ENCODE measurements around the gene ZNF57. TPM values are rescaled to one million over a fixed set of nuclear protein-coding genes. Genes with fewer than 3 reads are reported as not detected.
A peak's percentile ranks its signal among the peaks of the same experiment; 100 is the strongest.
"Not testable (repeated sequence)": the region's sequence is repeated elsewhere in the genome, so short reads cannot be mapped to it uniquely, and the experiment has no call there.

ZNF57 gene
- total RNA-seq, 2 donors from 2014 or later = 4.3 to 5.0 TPM

DNA sequence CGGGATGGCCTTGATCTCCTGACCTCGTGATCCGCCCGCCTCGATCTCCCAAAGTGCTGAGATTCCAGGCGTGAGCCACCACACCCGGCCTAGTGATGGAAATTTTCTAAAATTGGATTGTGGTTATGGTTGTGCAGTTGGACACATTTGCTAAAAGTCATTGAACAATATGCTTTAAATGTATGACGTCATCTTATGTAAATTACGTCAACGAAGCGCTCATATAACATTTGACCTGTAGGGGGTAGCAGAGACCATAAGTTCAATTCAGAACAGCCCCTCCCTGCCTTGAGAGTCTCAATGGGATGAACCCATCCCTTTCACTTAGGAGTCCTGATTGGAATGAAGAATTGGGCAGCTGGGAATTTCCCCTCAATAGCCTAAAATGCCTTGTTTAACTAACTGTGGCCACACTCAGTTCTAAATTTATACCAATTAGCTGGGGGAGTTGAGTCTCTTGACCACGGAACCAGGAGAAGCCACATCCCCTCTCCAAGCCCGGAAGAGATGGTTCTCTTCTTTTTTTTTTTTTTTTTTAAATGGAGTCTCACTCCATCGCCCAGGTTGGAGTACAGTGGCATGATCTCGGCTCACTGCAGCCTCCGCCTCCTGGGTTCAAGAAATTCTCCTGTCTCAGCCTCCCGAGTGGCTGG is 61.4 kb downstream of the ZNF57 start:
- Mint-ChIP-seq H3K4me3 (no peak overlapping the region), H3K27me3 (ENCODE audit: insufficient read depth) (peaks cover 3% of the 10 kb centered on the region)
- WGBS, 2 experiments (ENCODE audit: insufficient coverage in 1 of 2, insufficient read length in 1 of 2) = 50 to 58% methylated on average over 13 to 17 of the region's 17 CpGs

DNA sequence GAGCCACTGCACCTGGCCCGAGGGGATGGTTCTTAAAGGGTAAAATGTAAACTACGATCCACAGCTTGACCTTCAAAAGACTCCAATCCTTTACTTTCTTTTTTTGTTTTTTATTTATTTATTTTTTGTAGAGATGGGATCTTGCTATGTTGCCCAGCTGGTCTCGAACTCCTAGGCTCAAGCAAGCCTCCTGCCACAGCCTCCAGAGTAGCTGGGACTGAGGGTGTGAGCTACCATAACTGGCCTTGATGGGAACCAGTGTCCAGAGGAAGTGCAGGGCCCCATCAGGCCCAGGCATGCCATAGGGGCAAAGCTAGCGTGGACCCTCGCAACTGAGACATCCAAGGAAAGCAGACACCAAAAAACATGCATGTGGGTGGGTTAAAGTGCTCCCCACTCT is 62.4 kb downstream of the ZNF57 start:
- peaks cover 8% of the 10 kb centered on the region for H3K9me3 Mint-ChIP-seq
- Histone ChIP-seq H3K9ac (ENCODE audit: extremely low read depth, low read length, poor library complexity, severe bottlenecking) (no peak overlapping the region), H3K27me3 (ENCODE audit: control insufficient read depth, insufficient read depth, low read length, poor library complexity, severe bottlenecking) (no peaks in the 10 kb centered on the region), H3K4me1 (ENCODE audit: control insufficient read depth, insufficient read depth, low read length) (no peaks in the 10 kb centered on the region), H3K27ac (ENCODE audit: low read depth, low read length) (no peak overlapping the region), H3K9me3 (ENCODE audit: control insufficient read depth, low read length) (no peaks in the 10 kb centered on the region), H3K36me3 (ENCODE audit: control insufficient read depth, insufficient read depth, low read length) (no peaks in the 10 kb centered on the region), H3K4me3 (ENCODE audit: low read length) (no peak overlapping the region)
- peaks cover 2% of the 10 kb centered on the region for H3K27me3 Mint-ChIP-seq (ENCODE audit: insufficient read depth)
- DNase-seq = no peak
- no peak overlapping the region for H3K4me3 Mint-ChIP-seq
- TF ChIP-seq, protein P1, sequence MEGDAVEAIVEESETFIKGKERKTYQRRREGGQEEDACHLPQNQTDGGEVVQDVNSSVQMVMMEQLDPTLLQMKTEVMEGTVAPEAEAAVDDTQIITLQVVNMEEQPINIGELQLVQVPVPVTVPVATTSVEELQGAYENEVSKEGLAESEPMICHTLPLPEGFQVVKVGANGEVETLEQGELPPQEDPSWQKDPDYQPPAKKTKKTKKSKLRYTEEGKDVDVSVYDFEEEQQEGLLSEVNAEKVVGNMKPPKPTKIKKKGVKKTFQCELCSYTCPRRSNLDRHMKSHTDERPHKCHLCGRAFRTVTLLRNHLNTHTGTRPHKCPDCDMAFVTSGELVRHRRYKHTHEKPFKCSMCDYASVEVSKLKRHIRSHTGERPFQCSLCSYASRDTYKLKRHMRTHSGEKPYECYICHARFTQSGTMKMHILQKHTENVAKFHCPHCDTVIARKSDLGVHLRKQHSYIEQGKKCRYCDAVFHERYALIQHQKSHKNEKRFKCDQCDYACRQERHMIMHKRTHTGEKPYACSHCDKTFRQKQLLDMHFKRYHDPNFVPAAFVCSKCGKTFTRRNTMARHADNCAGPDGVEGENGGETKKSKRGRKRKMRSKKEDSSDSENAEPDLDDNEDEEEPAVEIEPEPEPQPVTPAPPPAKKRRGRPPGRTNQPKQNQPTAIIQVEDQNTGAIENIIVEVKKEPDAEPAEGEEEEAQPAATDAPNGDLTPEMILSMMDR (conservative IDR thresholded peaks at IDR 0.05) = no peak
- peaks cover 2% of the 10 kb centered on the region for H3K4me1 Mint-ChIP-seq
- H3K36me3 Mint-ChIP-seq (ENCODE audit: low read depth) = peaks cover 4% of the 10 kb centered on the region
- H3K27ac Mint-ChIP-seq = no peak overlapping the region
- 94 to 96% methylated on average over 4 of the region's 5 CpGs for WGBS, 2 experiments (ENCODE audit: insufficient coverage in 1 of 2, insufficient read length in 1 of 2)

More for the DNA sequence above, 61.4 kb downstream of the ZNF57 start:
- Histone ChIP-seq H3K4me3 (ENCODE audit: low read length) (no peak overlapping the region), H3K27ac (ENCODE audit: low read depth, low read length) (no peak overlapping the region), H3K36me3 (ENCODE audit: control insufficient read depth, insufficient read depth, low read length) (no peaks in the 10 kb centered on the region), H3K9ac (ENCODE audit: extremely low read depth, low read length, poor library complexity, severe bottlenecking) (no peak overlapping the region), H3K4me1 (ENCODE audit: control insufficient read depth, insufficient read depth, low read length) (no peaks in the 10 kb centered on the region), H3K9me3 (ENCODE audit: control insufficient read depth, low read length) (no peaks in the 10 kb centered on the region), H3K27me3 (ENCODE audit: control insufficient read depth, insufficient read depth, low read length, poor library complexity, severe bottlenecking) (no peaks in the 10 kb centered on the region)
- peak; percentile 83 for DNase-seq
- TF ChIP-seq, protein P1 (conservative IDR thresholded peaks at IDR 0.05) = peak; percentile 91
- H3K4me1 Mint-ChIP-seq = peaks cover 2% of the 10 kb centered on the region
- H3K36me3 Mint-ChIP-seq (ENCODE audit: low read depth) = peaks cover 4% of the 10 kb centered on the region
- H3K9me3 Mint-ChIP-seq = peaks cover 8% of the 10 kb centered on the region
- H3K27ac Mint-ChIP-seq = peak overlapping the region; percentile 77

DNA sequence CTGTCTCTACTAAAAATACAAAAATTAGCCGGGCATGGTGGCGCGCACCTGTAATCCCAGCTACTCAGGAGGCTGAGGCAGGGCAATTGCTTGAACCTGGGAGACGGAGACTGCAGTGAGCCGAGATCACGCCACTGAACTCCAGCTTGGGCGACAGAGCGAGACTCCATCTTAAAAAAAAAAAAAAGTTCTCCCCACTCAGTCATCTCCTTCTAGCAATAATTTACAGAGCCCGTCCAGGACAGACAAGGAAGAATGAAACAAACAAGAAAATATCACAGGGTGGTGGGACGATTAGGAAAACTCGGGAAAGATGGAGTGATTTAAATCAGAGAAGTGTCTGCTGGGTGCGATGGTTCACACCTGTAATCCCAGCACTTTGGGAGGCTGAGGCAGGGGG is 62.9 kb downstream of the ZNF57 start:
- not testable (repeated sequence) for H3K4me1 ChIP-seq (ENCODE audit: control insufficient read depth, insufficient read depth, low read length); H3K9ac ChIP-seq (ENCODE audit: extremely low read depth, low read length, poor library complexity, severe bottlenecking); H3K27ac ChIP-seq (ENCODE audit: low read depth, low read length); H3K36me3 Mint-ChIP-seq (ENCODE audit: low read depth); H3K4me3 ChIP-seq (ENCODE audit: low read length); H3K27me3 Mint-ChIP-seq (ENCODE audit: insufficient read depth); H3K27me3 ChIP-seq (ENCODE audit: control insufficient read depth, insufficient read depth, low read length, poor library complexity, severe bottlenecking); H3K9me3 ChIP-seq (ENCODE audit: control insufficient read depth, low read length); H3K36me3 ChIP-seq (ENCODE audit: control insufficient read depth, insufficient read depth, low read length); DNase-seq; H3K9me3 Mint-ChIP-seq; H3K27ac Mint-ChIP-seq; H3K4me1 Mint-ChIP-seq; H3K4me3 Mint-ChIP-seq
- WGBS, 2 experiments (ENCODE audit: insufficient coverage in 1 of 2, insufficient read length in 1 of 2) = 94 to 96% methylated on average over 11 to 12 of the region's 12 CpGs

DNA sequence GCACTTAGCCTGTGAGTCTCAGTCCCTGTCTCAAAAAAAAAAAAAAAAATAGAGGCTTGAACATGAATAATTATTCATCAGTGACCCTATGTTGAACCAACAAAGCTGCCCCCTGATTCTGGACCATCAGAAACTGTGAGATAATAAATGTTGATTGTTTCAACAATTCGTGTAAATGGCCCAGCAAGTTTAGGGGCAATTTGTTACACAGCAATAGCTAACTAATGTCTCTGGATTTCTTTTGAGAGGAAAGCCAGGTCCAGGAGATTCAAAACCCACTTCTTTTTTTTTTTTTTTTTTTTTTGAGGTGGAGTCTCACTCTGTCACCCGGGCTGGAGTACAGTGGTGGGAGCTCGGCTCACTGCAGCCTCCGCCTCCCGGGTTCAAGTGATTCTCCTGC is 64.1 kb downstream of the ZNF57 start:
- H3K27ac ChIP-seq (ENCODE audit: low read depth, low read length) = no peak overlapping the region
- Mint-ChIP-seq H3K36me3 (ENCODE audit: low read depth) (peaks cover 4% of the 10 kb centered on the region), H3K4me3 (no peak overlapping the region), H3K27me3 (ENCODE audit: insufficient read depth) (no peaks in the 10 kb centered on the region), H3K9me3 (peaks cover 8% of the 10 kb centered on the region), H3K27ac (no peak overlapping the region), H3K4me1 (peaks cover 2% of the 10 kb centered on the region)
- 95 to 98% methylated on average over 5 of the region's 5 CpGs for WGBS, 2 experiments (ENCODE audit: insufficient coverage in 1 of 2, insufficient read length in 1 of 2)
- H3K36me3 ChIP-seq (ENCODE audit: control insufficient read depth, insufficient read depth, low read length) = no peaks in the 10 kb centered on the region
- TF ChIP-seq, protein P1 (conservative IDR thresholded peaks at IDR 0.05) = no peak
- H3K9me3 ChIP-seq (ENCODE audit: control insufficient read depth, low read length) = no peaks in the 10 kb centered on the region
- H3K4me3 ChIP-seq (ENCODE audit: low read length) = no peak overlapping the region
- H3K4me1 ChIP-seq (ENCODE audit: control insufficient read depth, insufficient read depth, low read length) = no peaks in the 10 kb centered on the region
- no peak for DNase-seq
- H3K9ac ChIP-seq (ENCODE audit: extremely low read depth, low read length, poor library complexity, severe bottlenecking) = no peak overlapping the region
- H3K27me3 ChIP-seq (ENCODE audit: control insufficient read depth, insufficient read depth, low read length, poor library complexity, severe bottlenecking) = no peaks in the 10 kb centered on the region
